CD4-positive, alpha-beta T cell (primary cell): ENCODE measurements around the gene ITGA2. TPM values are rescaled to one million over a fixed set of nuclear protein-coding genes. Genes with fewer than 3 reads are reported as not detected.

Experiments
- ATAC-seq: fragments of 200-7000 bp; cut with Tn5 transposase; one replicate; pipeline ENCODE4 v1.10.0; 2022; ENCODE audit warnings: mild to moderate bottlenecking; ENCODE audit not compliant: poor library complexity
- CTCF ChIA-PET: fragments of 350-600 bp; sonication (Branson Sonifier 250); formaldehyde crosslinking; loops from one replicate; lab custom pipeline; 2021; ENCODE audit warnings: antibody characterized with exemption, inconsistent platforms; lab: Charles Lee
- POLR2A ChIA-PET: fragments of 350-600 bp; sonication (Branson Sonifier 250); formaldehyde crosslinking; loops from one replicate; lab custom pipeline; 2021; ENCODE audit warnings: antibody characterized with exemption, inconsistent platforms; lab: Charles Lee
- DNase-seq, 14 experiments: peaks; one replicate each; pipeline ENCODE4 v3.0.0-alpha.2; 2013 to 2020; ENCODE audit warnings: mixed read lengths in 2 of 14
- H3K27ac ChIP-seq, 2 donors: one replicate each; pipeline versions ENCODE4 v1.5.1 to v1.7.0; 2013; ENCODE audit warnings: low read length in 2 of 2, low read depth in 1 of 2, mild to moderate bottlenecking in 1 of 2
- H3K27me3 ChIP-seq, 2 experiments: 1 replicate in 1 of 2; 2 replicates in 1 of 2; pipeline versions ENCODE4 v1.6.1 to v1.7.0; 2013; ENCODE audit warnings: low read length in 2 of 2, control low read depth in 1 of 2, mild to moderate bottlenecking in 1 of 2, moderate library complexity in 1 of 2; ENCODE audit not compliant: insufficient read depth in 2 of 2, control insufficient read depth in 1 of 2
- H3K36me3 ChIP-seq: one replicate; pipeline ENCODE4 v1.6.1; 2013; ENCODE audit warnings: low read length, control low read depth; ENCODE audit not compliant: insufficient read depth
- H3K4me1 ChIP-seq: one replicate; pipeline ENCODE4 v1.6.1; 2013; ENCODE audit warnings: low read length, control low read depth; ENCODE audit not compliant: insufficient read depth
- H3K4me3 ChIP-seq: one replicate; pipeline ENCODE4 v1.5.1; 2013; ENCODE audit warnings: mild to moderate bottlenecking, low read length, moderate library complexity
- H3K9me3 ChIP-seq, 2 experiments: 1 replicate in 1 of 2; 2 replicates in 1 of 2; pipeline versions ENCODE4 v1.6.1 to v1.7.0; 2013; ENCODE audit warnings: low read length in 2 of 2, mild to moderate bottlenecking in 2 of 2, control low read depth in 1 of 2, moderate library complexity in 1 of 2; ENCODE audit not compliant: control insufficient read depth in 1 of 2, insufficient read depth in 1 of 2
- H3K27ac Mint-ChIP-seq: one replicate; pipeline ENCODE4 v1.8.0; 2020; ENCODE audit warnings: mixed read lengths
- H3K27me3 Mint-ChIP-seq: one replicate; pipeline ENCODE4 v1.8.0; 2021; ENCODE audit warnings: mixed read lengths
- H3K36me3 Mint-ChIP-seq: one replicate; pipeline ENCODE4 v1.8.0; 2021; ENCODE audit warnings: low read depth, mixed read lengths
- H3K4me1 Mint-ChIP-seq: one replicate; pipeline ENCODE4 v1.8.0; 2021; ENCODE audit warnings: low read depth, mixed read lengths
- H3K4me3 Mint-ChIP-seq: one replicate; pipeline ENCODE4 v1.8.0; 2020; ENCODE audit warnings: mild to moderate bottlenecking, mixed read lengths
- H3K9me3 Mint-ChIP-seq: one replicate; pipeline ENCODE4 v1.8.0; 2020; ENCODE audit warnings: mixed read lengths
- intact Hi-C, 2 experiments: fragments of 100-400 bp; cut with DNase I in 1 of 2; cut with micrococcal nuclease in 1 of 2; formaldehyde crosslinking; loops; one replicate each; pipeline versions ENCODE4 v1.15.1 to v1.9.0; 2023 to 2025; cut with DNase I, micrococcal nuclease
- total RNA-seq, 174 experiments: library from RNA in 2 of 174; stranded (reverse) in 2 of 174; gene quantifications; one replicate each; pipeline ENCODE4 v1.2.3 and lab custom pipeline; 2021 to 2026
- TF ChIP-seq, protein P1 (sequence below): fragments of 200-600 bp; IDR thresholded peaks from one replicate; pipeline ENCODE4 v1.8.0; 2022; ENCODE audit warnings: antibody characterized with exemption, mild to moderate bottlenecking

ITGA2 gene
- total RNA-seq, 2 experiments from 2014 or later, result 0.03 to 0.11 TPM

DNA sequence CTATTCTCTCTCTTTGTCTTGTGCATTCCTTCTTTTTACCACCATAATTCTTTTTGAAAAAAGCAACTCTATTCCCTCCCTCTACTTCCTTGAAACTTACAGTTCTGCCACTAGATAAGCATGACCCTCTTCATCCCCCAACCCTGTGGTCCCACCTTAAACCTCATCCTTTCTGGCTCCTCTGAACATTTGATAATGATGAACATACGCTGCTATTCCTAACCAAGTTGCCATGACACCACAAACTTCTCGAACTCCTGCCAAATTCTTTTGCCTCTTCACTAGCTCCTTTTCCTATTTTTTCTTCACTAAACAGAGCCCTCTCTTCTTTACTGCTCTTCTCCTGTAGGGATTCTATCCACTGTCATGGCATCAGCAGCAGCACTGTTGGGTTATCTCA, 63.3 kb downstream of the ITGA2 start:
- no peaks in the 10 kb centered on the region for H3K4me1 ChIP-seq
- H3K36me3 Mint-ChIP-seq, result no peaks in the 10 kb centered on the region
- no peaks in the 10 kb centered on the region for H3K4me1 Mint-ChIP-seq
- no peak overlapping the region for H3K27ac ChIP-seq
- H3K4me3 ChIP-seq, result no peak overlapping the region
- H3K4me3 Mint-ChIP-seq, result no peak overlapping the region
- TF ChIP-seq, protein P1, sequence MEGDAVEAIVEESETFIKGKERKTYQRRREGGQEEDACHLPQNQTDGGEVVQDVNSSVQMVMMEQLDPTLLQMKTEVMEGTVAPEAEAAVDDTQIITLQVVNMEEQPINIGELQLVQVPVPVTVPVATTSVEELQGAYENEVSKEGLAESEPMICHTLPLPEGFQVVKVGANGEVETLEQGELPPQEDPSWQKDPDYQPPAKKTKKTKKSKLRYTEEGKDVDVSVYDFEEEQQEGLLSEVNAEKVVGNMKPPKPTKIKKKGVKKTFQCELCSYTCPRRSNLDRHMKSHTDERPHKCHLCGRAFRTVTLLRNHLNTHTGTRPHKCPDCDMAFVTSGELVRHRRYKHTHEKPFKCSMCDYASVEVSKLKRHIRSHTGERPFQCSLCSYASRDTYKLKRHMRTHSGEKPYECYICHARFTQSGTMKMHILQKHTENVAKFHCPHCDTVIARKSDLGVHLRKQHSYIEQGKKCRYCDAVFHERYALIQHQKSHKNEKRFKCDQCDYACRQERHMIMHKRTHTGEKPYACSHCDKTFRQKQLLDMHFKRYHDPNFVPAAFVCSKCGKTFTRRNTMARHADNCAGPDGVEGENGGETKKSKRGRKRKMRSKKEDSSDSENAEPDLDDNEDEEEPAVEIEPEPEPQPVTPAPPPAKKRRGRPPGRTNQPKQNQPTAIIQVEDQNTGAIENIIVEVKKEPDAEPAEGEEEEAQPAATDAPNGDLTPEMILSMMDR, result no peak
- peaks cover 0 to 3% of the 10 kb centered on the region in 2 experiments for H3K27me3 ChIP-seq
- ATAC-seq, result no peak
- intact Hi-C loops, result no loop called here
- H3K27ac Mint-ChIP-seq, result no peak overlapping the region
- ChIA-PET CTCF (interaction anchor here (1.4 kb wide), 1 partner anchor 20 kb away, joined by 3 read pairs; no protein-coding TSS in a partner anchor), POLR2A (no interaction called here)
- H3K9me3 Mint-ChIP-seq, result no peaks in the 10 kb centered on the region
- no peaks in the 10 kb centered on the region for H3K27me3 Mint-ChIP-seq
- no peak for DNase-seq
- H3K36me3 ChIP-seq, result no peaks in the 10 kb centered on the region
- H3K9me3 ChIP-seq, result no peaks in the 10 kb centered on the region

DNA sequence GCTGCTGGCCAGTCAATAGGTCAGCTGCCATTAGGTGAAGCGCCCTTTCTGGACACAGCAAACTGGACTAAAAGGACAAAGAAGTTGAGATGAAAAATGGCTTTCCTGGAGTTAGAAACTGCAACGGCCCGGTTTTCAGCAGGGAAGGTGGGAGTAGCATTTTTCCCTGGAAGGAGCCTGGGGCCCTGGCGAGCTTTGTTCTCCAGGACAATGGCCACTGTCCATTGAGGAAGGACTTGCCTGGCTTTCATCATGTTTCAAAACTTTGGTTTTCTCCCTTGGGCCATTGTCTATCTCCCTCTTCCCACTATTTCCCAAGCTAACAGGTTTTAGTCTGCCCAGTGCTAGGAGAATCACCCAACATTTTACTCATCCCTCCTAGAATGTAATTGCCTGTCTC, 64.2 kb downstream of the ITGA2 start:
- no peak overlapping the region for H3K27ac Mint-ChIP-seq
- no peaks in the 10 kb centered on the region for H3K27me3 Mint-ChIP-seq
- peaks cover 0 to 3% of the 10 kb centered on the region in 2 experiments for H3K27me3 ChIP-seq
- H3K4me3 ChIP-seq, result no peak overlapping the region
- ATAC-seq (no peak), DNase-seq (no peak)
- H3K4me3 Mint-ChIP-seq, result no peak overlapping the region
- POLR2A ChIA-PET, result no interaction called here
- no peaks in the 10 kb centered on the region for H3K9me3 ChIP-seq
- H3K27ac ChIP-seq, result no peak overlapping the region
- H3K4me1 Mint-ChIP-seq, result no peaks in the 10 kb centered on the region
- TF ChIP-seq, protein P1, result no peak
- intact Hi-C loops, result no loop called here
- no peaks in the 10 kb centered on the region for H3K4me1 ChIP-seq
- no peaks in the 10 kb centered on the region for H3K9me3 Mint-ChIP-seq
- no peaks in the 10 kb centered on the region for H3K36me3 Mint-ChIP-seq
- H3K36me3 ChIP-seq, result no peaks in the 10 kb centered on the region
- CTCF ChIA-PET, result interaction anchor here (1.4 kb wide), 1 partner anchor 21 kb away, joined by 3 read pairs; no protein-coding TSS in a partner anchor

DNA sequence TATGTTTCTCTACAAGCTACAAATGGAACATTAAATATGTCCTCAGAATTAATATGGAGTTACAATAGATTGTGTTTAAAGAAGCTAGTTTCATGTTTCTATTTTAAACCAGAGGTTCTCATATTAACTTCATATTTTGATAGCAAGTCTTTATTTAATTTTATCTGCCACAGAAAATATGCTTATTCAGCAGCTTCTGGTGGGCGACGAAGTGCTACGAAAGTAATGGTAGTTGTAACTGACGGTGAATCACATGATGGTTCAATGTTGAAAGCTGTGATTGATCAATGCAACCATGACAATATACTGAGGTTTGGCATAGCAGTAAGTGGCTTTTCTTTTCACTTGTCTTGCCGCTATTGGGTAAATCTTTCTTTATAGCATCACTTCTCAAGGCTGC, 66.2 kb downstream of the ITGA2 start:
- Histone ChIP-seq H3K27ac (no peak overlapping the region), H3K4me3 (no peak overlapping the region), H3K36me3 (no peaks in the 10 kb centered on the region), H3K4me1 (no peaks in the 10 kb centered on the region), H3K9me3 (no peaks in the 10 kb centered on the region), H3K27me3 (peaks cover 0 to 1% of the 10 kb centered on the region in 2 experiments)
- intact Hi-C loops, result no loop called here
- POLR2A ChIA-PET, result no interaction called here
- ATAC-seq, result no peak
- H3K4me1 Mint-ChIP-seq, result no peaks in the 10 kb centered on the region
- no peaks in the 10 kb centered on the region for H3K36me3 Mint-ChIP-seq
- CTCF ChIA-PET, result no interaction called here
- no peak overlapping the region for H3K27ac Mint-ChIP-seq
- H3K27me3 Mint-ChIP-seq, result peaks cover 4% of the 10 kb centered on the region
- TF ChIP-seq, protein P1, result no peak
- DNase-seq, result no peak
- no peak overlapping the region for H3K4me3 Mint-ChIP-seq
- no peaks in the 10 kb centered on the region for H3K9me3 Mint-ChIP-seq
